ENCODE data around the gene CFAP161.
A peak's percentile ranks its signal among the peaks of the same experiment; 100 is the strongest.

Gene CFAP161

DNA sequence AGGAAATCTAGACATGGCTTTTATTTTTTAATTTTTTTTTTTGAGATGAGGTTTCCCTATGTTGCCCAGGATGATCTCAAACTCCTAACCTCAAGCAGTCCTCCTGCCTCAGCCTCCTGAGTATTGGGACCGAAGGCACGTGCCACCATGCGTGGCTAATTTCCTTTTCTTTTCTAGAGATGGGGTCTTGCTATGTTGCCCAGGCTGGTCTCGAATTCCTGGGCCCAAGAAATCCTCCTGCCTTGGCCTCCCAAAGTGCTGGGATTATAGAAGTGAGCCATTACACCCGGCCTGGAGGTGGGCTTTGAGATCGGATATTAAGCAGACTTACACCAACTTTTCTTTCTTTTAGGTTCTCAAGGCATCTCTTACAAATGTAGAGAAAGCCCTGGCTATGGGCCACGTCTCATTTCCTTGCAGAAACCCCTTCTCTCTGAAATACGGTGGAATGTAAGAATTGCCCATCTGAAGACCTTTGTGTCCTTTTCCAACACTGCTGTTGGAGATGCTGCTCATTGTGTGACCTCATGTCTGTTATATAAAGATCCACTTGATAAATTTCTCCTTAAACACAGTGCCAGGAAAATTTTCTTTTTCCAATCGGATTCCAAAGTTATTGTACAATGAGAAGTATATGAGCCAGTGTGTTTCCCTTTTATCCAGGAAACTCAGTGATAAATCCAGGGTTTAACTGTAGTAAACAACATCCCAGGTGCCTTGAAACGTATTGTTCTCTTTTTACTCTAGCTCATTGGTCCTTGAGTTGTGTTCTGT is 36.8 kb upstream of the CFAP161 start:
- no peak for DNase-seq (ENCODE audit: low read depth)
- TF ChIP-seq, protein P1, sequence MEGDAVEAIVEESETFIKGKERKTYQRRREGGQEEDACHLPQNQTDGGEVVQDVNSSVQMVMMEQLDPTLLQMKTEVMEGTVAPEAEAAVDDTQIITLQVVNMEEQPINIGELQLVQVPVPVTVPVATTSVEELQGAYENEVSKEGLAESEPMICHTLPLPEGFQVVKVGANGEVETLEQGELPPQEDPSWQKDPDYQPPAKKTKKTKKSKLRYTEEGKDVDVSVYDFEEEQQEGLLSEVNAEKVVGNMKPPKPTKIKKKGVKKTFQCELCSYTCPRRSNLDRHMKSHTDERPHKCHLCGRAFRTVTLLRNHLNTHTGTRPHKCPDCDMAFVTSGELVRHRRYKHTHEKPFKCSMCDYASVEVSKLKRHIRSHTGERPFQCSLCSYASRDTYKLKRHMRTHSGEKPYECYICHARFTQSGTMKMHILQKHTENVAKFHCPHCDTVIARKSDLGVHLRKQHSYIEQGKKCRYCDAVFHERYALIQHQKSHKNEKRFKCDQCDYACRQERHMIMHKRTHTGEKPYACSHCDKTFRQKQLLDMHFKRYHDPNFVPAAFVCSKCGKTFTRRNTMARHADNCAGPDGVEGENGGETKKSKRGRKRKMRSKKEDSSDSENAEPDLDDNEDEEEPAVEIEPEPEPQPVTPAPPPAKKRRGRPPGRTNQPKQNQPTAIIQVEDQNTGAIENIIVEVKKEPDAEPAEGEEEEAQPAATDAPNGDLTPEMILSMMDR (IDR thresholded peaks at IDR 0.05; ENCODE audit: low read length, missing control alignments), result no peak

DNA sequence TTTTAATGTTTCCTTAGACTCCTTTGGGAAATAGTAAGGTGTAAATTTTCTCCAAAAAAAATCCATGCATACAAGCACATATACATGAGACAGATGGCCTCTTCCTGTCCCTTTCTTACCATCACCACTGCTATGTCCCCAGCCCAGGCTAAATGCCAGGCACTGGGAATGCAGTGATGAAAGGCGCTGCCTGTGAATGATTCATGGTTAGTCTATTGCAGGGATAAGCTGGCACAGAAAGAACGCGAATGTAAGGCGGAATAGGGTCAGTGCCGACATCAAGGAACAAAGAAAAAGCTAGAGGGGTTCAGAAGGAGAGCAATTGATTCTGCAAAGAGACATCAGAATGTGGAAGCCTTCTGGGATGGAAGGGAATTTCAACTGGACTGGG is 36.2 kb upstream of the CFAP161 start:
- no peak overlapping the region for H3K4me3 ChIP-seq (replicated peaks; ENCODE audit: low read depth, low read length)
- peak; percentile 30 for DNase-seq (ENCODE audit: low read depth)
- TF ChIP-seq, protein P1 (IDR thresholded peaks at IDR 0.05; ENCODE audit: low read length, missing control alignments), result no peak

More for the DNA sequence above, 36.8 kb upstream of the CFAP161 start:
- no peak overlapping the region for H3K4me3 ChIP-seq (replicated peaks; ENCODE audit: low read depth, low read length)

DNA sequence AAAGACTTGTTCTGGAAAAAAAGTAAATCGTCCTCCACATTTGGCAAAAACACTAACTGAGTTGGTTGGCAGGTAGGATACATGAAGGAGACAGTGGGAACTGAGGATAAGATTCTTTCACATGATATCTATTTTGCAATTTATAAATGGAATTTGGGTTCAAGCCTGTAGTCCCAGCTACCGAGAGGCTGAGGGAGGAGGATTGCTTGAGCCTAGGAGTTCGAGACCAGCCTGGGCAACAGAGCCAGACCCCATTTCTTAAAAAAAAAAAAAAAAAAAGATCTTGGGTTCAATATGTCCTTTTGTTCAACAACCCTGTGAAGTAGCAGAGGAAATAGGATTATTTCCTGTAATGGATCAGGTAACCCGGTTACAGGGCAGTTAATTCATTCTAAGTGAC is 35.7 kb upstream of the CFAP161 start:
- DNase-seq (ENCODE audit: low read depth), result no peak
- H3K4me3 ChIP-seq (replicated peaks; ENCODE audit: low read depth, low read length), result no peak overlapping the region
- TF ChIP-seq, protein P1 (IDR thresholded peaks at IDR 0.05; ENCODE audit: low read length, missing control alignments), result no peak

DNA sequence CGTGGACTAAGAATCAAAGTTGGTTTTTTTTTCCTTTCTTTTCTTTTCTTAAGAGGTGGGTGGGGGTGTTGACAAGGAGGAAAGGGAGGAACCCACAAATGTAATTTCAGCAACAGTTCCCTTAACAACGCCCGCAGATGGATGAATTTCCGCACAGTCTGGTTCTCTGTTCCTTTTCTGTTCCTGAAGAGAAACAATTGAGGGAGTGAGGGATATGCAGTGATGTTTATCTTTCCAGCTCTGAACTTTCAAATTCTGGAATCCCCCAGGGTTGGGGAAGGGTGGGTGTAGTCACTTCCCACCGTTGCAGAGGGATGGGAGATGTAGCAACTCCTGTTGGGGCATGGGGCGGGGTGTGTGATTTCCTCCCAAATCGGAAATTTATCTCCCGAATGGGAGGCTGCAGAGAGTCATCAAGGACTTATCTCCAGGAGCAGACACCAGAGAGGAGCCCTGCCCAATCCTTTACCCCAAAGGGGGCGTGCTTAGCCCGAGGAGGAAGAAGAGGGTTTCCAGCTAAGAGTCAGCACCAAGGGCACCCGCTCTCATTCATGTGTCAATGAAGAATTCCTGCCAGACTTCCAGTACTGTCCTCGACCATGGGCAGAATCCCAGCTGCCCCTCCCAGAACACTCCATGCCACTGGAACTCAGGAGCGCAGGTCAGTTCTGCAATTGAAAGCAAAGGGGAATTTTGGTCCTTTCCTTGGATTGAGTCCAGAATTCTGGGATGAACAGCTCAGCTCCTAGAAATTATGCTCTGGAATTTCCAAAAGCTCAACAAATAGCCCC is 35.0 kb upstream of the CFAP161 start:
- TF ChIP-seq, protein P1 (IDR thresholded peaks at IDR 0.05; ENCODE audit: low read length, missing control alignments), result no peak
- DNase-seq (ENCODE audit: low read depth), result peak; percentile 76
- no peak overlapping the region for H3K4me3 ChIP-seq (replicated peaks; ENCODE audit: low read depth, low read length)

DNA sequence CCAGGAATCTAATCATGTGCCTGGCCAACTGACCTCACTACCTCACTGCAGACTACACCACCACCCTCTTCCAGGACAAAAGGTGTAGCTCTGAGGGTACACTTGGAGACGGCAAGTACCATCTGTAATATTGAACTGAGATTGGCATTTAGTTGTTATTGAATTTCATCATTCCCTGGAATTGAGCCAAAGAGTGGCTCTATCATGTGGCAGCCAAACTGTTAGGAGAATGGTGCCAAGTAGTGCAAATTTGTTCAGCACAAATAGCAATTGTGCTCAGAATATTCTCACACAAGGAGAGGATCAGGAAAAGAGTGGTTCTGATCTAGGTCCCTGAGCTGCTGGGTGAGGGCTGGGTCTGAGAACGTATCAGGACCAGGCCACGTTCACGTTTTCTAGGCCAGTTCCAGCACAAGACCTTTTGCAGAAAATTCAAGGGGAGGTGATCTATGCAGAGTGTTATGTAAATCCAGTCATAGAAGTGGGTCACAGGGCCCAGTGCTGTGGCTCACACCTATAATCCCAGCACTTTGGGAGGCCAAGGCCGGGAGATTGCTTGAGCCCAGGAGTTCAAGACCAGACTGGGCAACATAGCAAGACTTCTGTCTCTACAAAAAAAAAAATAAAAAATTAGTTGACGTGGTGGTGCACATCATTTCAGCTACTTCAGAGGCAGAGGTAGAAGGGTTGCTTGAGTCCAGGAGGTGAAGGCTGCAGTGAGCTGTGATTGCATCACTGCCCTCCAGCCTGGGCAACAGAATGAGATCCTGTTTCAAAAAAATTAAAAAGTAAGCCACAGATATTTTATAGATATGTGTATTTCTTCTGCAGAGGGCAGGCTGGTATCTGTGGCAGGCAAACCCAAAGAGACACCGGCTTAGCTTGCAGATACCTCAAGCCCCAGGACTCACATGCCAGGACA is 31.9 kb upstream of the CFAP161 start:
- TF ChIP-seq, protein P1 (IDR thresholded peaks at IDR 0.05; ENCODE audit: low read length, missing control alignments), result no peak
- no peak overlapping the region for H3K4me3 ChIP-seq (replicated peaks; ENCODE audit: low read depth, low read length)
- DNase-seq (ENCODE audit: low read depth), result no peak

DNA sequence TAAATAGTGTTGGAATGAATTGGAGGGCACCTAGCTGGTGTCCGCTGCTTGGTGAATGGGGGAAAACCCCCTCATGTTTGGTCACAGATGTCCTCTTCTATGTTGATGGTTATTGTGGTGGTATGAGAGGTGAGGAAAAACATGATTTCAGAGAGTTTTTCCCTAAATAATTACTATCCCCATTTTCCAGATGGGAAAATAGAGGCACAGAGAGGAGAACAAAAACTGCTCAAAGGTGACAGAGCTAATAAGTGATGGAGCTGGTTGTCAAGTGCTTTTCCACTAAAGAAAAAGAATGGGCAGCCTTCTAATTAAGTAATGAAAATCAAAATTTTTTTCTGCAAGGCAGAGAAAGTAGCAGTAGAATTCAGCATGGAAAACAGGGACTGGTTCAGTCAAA is 30.2 kb upstream of the CFAP161 start:
- no peak overlapping the region for H3K4me3 ChIP-seq (replicated peaks; ENCODE audit: low read depth, low read length)
- TF ChIP-seq, protein P1 (IDR thresholded peaks at IDR 0.05; ENCODE audit: low read length, missing control alignments), result no peak
- DNase-seq (ENCODE audit: low read depth), result no peak
